Activated naive CD4-positive, alpha-beta T cell treated with Interleukin-2 at 50 U/mL for 16 hours (primary cell): ENCODE measurements around the gene METAP1.
"Not testable (repeated sequence)": the region's sequence is repeated elsewhere in the genome, so short reads cannot be mapped to it uniquely, and the experiment has no call there.

ENCODE experiments used
- DNase-seq: peaks from one replicate; pipeline ENCODE4 v3.0.0-alpha.2; 2020

Gene METAP1

GRCh38 chr4:99061048-99061700 is 65.7 kb downstream of the METAP1 start:
- no peak for DNase-seq

GRCh38 chr4:99062120-99062519 is 66.6 kb downstream of the METAP1 start:
- no peak for DNase-seq

GRCh38 chr4:99065521-99065920 is 70.0 kb downstream of the METAP1 start:
- not testable (repeated sequence) for DNase-seq

DNA sequence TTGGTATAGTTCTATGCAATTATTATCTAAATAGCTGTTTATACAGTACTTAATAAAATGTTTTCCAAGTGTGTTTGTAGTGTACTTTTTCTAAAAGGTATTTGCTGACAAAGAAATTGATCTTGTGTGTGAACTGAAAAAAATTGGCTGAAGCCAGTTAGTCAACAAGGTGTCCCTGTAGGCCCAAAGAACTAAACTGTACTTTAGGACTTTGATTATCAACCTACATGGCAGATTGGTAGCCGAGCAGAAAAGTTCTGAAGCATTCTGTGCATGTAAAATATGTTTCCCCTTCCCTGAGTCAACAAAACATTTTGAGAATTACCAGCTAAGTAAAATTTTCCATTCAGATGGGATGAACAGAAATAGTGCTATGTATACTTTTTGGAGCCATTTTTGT is 72.1 kb downstream of the METAP1 start:
- no peak for DNase-seq

GRCh38 chr4:99071159-99071558 is 75.6 kb downstream of the METAP1 start:
- no peak for DNase-seq

DNA sequence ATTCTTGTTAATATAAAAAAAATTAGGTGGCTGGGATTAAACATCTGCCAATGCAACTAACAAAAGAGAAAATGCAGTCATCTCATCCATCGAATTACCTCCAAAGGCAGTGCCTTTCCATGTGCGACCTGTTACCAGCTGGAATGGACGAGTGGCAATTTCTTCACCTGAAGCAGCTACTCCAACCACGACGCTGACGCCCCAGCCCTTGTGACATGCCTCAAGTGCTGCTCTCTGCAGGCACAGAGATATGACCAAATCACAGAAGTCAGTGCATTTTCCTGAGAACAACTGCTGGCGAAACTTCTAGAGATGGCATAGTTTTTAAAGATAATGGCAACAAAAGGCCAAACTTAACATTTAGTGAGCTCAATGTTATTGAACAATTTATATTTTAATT is 79.3 kb downstream of the METAP1 start:
- DNase-seq, result no peak

DNA sequence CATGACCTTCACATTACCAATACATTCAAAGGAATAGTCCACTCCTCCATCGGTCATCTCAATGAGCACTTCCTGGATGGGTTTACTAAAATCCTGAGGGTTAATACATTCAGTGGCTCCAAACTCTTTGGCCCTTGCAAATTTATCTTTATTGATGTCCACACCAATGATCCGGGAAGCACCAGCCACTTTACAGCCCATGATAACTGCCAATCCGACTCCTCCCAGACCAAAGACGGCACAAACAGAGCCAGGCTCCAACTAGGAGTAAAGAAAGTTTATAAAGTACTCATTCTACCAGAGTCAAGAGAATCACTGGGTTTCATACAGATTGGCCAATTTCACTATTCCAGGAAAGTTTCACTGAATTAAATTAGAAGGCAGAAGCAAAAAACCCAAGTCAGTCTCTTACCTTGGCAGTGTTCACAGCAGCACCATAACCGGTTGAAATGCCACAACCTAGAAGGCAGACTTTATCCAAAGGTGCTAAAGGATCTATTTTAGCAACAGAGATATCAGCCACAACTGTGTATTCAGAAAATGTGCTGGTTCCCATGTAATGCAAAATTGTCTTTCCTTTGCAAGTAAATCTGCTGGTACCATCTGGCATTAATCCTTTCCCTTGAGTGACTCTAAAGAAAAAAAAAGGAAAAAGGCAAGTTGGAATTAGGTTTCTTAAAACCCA is 80.9 kb downstream of the METAP1 start:
- DNase-seq, result no peak

DNA sequence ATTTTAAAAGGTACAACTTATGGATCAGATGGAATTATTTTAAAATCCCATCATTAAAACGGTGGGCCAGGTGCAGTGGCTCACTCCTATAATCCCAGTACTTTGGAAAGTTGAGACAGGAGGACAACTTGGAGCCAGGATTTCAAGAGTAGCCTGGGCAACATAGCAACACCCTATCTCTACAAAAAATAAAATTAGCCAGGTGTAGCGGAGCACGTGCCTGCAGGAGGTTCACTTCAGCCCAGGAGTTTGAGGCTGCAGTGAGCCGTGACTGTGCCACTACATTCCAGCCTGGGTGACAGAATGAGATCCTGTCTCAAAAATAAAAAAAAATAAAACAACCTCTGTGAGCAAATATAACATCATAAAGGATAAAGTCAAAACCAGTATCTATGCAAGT is 81.7 kb downstream of the METAP1 start:
- DNase-seq, result no peak

DNA sequence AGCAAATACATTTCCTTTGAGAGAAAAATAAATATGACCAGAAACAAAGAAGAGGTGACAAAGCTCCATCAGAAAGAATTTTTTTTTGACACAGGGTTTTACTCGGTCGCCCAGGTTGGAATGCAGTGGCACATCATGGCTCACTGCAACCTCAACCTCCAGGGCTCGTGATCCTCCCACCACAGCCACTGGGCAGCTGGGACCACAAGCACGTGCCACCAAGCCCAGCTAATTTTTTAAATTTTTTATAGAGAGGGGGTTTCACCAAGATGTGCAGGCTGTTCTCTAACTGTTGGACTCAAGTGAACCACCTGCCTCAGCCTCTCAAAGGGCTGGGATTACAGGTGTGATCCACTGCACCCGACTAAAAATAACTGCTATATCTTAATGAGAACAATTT is 82.8 kb downstream of the METAP1 start:
- DNase-seq, result no peak

- DNase-seq, result no peak
These were observed 83.6 kb downstream of the METAP1 start for GRCh38 chr4:99078931-99079624.

- DNase-seq, result no peak
These were observed 84.2 kb downstream of the METAP1 start for GRCh38 chr4:99079625-99080295.

- not testable (repeated sequence) for DNase-seq
These were observed 85.3 kb downstream of the METAP1 start for GRCh38 chr4:99080869-99081268.

DNA sequence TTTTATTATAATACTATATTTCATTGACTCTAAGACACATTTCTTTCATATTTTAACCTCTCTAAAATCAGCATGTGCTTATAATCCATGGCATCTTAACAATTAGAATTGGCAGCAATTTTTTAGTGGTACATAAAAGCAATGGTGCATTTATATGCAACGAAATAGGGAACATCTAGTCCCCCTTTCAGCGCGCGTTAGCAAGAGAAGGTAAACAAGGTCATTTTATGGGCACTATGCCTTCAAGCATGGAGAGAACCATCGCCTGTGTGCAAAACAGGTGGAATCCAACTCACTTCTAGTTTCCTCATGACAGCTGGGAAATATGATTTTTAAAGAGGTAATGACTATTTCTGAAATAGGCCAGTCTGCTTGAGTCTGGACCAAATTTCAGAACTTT is 86.7 kb downstream of the METAP1 start:
- no peak for DNase-seq

DNA sequence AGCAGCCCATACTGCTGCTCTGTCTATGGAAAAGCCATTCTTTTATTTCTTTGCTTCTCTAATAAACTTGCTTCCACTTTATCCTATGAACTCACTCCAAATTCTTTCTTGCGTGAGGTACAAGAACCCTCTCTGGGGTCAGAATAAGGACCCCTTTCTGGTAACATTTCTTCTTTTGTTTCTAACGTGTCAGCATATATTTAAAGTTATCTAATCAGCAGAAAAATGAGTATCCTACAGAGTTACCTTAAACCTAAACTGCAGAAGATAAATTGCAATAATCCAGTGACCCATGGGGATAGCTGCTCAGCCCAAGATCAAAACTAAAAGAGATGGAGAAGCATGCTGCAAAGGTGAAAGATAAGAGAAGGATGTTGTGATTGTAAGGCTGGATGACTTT is 89.1 kb downstream of the METAP1 start:
- no peak for DNase-seq

- DNase-seq, result no peak
These were observed 92.5 kb downstream of the METAP1 start for GRCh38 chr4:99088023-99088449.

GRCh38 chr4:99088481-99089365 is 93.2 kb downstream of the METAP1 start, which contains the start of gene ADH5:
TSS of gene ADH5 (minus strand) at chr4:99088788. CDS start at chr4:99088700, 88 bp downstream.
- DNase-seq, result peak; percentile 91

DNA sequence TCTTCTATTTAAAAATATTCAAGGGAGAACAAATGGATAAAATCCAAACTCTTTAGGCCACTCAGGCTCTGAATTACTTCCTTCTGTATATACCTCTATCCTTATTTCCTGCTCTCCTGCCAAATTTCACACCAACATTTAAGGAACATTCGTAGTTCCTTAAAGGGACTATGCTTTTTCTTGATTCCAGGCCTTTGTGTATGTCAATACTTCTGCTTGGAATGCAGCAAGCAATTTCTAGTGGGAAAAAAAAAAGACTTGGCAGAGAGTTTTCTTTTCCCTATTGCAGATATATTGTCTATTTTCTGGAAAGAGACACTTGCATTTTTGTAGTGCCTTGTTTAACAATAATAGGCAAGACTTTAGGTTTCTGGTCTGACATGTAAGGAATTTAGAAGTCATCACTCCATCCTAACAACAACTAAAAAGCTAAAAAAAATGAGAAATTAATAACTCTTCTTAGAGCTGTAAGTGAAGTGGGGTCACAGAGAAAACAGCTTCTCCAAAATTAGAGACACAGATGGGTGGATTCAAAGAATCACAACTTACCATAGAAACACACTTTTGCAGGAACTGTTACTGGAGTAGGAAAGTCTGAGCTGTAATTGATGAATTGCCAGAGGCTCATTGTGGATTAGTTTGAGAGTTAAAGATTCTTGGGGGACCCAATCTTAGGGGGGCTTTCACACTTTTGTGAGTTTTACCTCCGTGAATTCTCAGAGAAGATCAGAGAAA is 95.1 kb downstream of the METAP1 start:
- no peak for DNase-seq

- no peak for DNase-seq
These were observed 95.7 kb downstream of the METAP1 start for GRCh38 chr4:99091216-99091575.

DNA sequence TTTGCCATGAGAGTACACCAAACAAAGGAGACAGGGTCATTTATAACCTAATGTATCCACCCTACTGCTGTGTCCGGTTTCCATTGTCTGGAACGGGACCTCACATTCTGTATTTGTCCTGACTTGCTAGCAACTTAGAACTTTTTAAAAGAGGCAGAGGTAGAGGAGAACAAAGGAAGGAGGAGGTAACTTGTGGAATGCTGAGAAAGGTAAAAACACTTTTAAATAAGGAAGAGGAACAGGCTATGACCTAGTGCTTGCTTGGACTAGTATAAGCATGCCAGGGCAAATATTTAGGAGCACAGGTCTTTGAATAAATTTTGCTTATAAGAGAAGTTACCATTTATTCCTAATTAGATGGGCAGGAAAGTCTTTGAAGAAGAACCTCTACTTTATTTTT is 96.3 kb downstream of the METAP1 start:
- not testable (repeated sequence) for DNase-seq

DNA sequence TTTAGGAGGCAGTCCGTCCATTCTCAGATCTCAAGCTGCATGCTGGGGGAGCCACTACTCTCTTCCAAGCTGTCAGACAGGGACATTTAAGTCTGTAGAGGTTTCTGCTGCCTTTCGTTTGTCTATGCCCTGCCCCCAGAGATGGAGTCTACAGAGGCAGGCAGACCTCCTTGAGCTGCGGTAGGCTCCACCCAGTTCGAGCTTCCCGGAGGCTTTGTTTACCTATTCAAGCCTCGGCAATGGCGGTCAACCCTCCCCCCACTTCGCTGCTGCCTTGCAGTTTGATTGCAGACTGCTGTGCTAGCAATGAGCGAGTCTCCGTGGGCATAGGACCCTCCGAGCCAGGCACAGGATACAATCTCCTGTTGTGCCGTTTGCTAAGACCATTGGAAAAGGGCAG is 103.8 kb downstream of the METAP1 start:
- DNase-seq, result no peak

DNA sequence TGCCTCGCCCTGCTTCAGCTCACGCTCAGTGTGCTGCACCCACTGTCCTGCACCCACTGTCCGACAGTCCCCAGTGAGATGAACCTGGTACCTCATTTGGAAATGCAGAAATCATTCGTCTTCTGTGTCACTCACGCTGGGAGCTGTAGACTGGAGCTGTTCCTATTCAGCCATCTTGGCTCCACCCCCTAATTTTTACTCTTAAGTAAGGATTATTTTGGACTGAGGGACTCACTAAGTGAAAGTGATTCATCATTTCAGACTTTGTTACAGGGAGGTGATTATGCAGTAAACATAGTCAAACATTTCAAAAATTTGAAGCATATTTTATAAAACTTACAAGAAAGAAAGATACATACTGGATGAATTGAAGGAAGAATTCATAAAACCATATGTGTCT is 104.3 kb downstream of the METAP1 start:
- DNase-seq, result not testable (repeated sequence)

- DNase-seq, result no peak
These were observed 105.4 kb downstream of the METAP1 start for GRCh38 chr4:99100876-99101275.
